A549 (cell line): Measurements from ENCODE around the gene HSD11B2. TPM values are rescaled to one million over a fixed set of nuclear protein-coding genes. Genes with fewer than 3 reads are reported as not detected.

Experiments
- ATAC-seq, 2 experiments: fragments of 200-7000 bp in 1 of 2; fragments of >200 bp in 1 of 2; cut with Nextera tagmentation in 1 of 2; cut with Tn5 transposase in 1 of 2; 3 replicates each; pipeline versions ENCODE4 v1.8.0 to v1.9.1; 2018 to 2020; ENCODE audit warnings: mild to moderate bottlenecking in 1 of 2, moderate library complexity in 1 of 2
- CTCF ChIA-PET: fragments of 300-600 bp; sonication (Branson Sonifier 250); formaldehyde crosslinking; extraction: SDS; loops from one replicate; lab custom pipeline; 2021; ENCODE audit warnings: antibody characterized with exemption, inconsistent platforms; lab: Yijun Ruan, JAX
- POLR2A ChIA-PET: fragments of 350-600 bp; formaldehyde crosslinking; extraction: SDS; loops from one replicate; lab custom pipeline; 2021; ENCODE audit warnings: antibody characterized with exemption, inconsistent platforms; lab: Yijun Ruan, JAX
- DNase-seq, 2 experiments: peaks; one replicate each; pipeline versions ENCODE4 v3.0.0 to v3.0.0-alpha.2; 2011 to 2016; ENCODE audit warnings: low read depth in 1 of 2, low spot score in 1 of 2
- FAIRE-seq: peaks from 2 replicates; lab custom pipeline; 2011; peaks lifted over from hg19 to GRCh38; lab: Jason Lieb, UNC
- H3K27ac ChIP-seq, 2 experiments: fragments of >200 bp; sonication (Bioruptor Twin); formaldehyde crosslinking; 3 replicates each; pipeline ENCODE4 v1.5.1; 2016 to 2017
- H3K4me1 ChIP-seq: fragments of >200 bp; sonication (Bioruptor Twin); formaldehyde crosslinking; 3 replicates; pipeline ENCODE4 v1.6.1; 2016
- H3K4me2 ChIP-seq: fragments of >200 bp; sonication (Bioruptor Twin); formaldehyde crosslinking; 3 replicates; pipeline ENCODE4 v1.6.1; 2016
- H3K4me3 ChIP-seq: fragments of >200 bp; sonication (Bioruptor Twin); formaldehyde crosslinking; 3 replicates; pipeline ENCODE4 v1.5.1; 2016
- H3K9me3 ChIP-seq: fragments of >200 bp; sonication (Bioruptor Twin); formaldehyde crosslinking; 3 replicates; pipeline ENCODE4 v1.6.1; 2016
- BHLHE40 ChIP-seq: IDR thresholded peaks from 2 replicates; pipeline ENCODE4 v1.6.1; 2012; ENCODE audit warnings: low read depth, low read length, inconsistent platforms
- CBX2 ChIP-seq: fragments of 200-600 bp; sonication (generic); IDR thresholded peaks from 2 replicates; pipeline ENCODE4 v1.6.1; 2016; ENCODE audit warnings: low read depth, mild to moderate bottlenecking, borderline replicate concordance
- FOSL2 ChIP-seq, 2 experiments: fragments of 450-650 bp in 1 of 2; fragments of >200 bp in 1 of 2; sonication (Bioruptor Twin) in 1 of 2; formaldehyde crosslinking; IDR thresholded peaks; 2 replicates each; pipeline versions ENCODE4 v1.5.0 to v1.6.1; 2016 to 2020; ENCODE audit warnings: mild to moderate bottlenecking in 1 of 2, moderate library complexity in 1 of 2
- FOXS1 ChIP-seq: fragments of 250-450 bp; sonication (Bioruptor Pico); IDR thresholded peaks from 2 replicates; pipeline ENCODE4 v1.5.0; 2020; ENCODE audit warnings: mild to moderate bottlenecking, moderate library complexity
- JUNB ChIP-seq: fragments of >200 bp; sonication (Bioruptor Twin); formaldehyde crosslinking; IDR thresholded peaks from 2 replicates; pipeline ENCODE4 v1.6.1; 2016
- KDM1A ChIP-seq: fragments of 200-600 bp; sonication (generic); IDR thresholded peaks from 2 replicates; pipeline ENCODE4 v1.6.1; 2016; ENCODE audit warnings: low read depth, mild to moderate bottlenecking
- KDM5A ChIP-seq: fragments of 200-600 bp; sonication (generic); IDR thresholded peaks from 2 replicates; pipeline ENCODE4 v1.6.1; 2016; ENCODE audit warnings: antibody characterized with exemption, mild to moderate bottlenecking
- MAFK ChIP-seq: fragments of 450-650 bp; IDR thresholded peaks from 2 replicates; pipeline ENCODE4 v1.6.1; 2014; ENCODE audit not compliant: partially characterized antibody
- MAZ ChIP-seq: fragments of 150-350 bp; IDR thresholded peaks from 2 replicates; pipeline ENCODE4 v1.6.1; 2014; ENCODE audit warnings: antibody characterized with exemption, low read depth, low read length, borderline replicate concordance
- RFX5 ChIP-seq: fragments of 450-650 bp; IDR thresholded peaks from 2 replicates; pipeline ENCODE4 v1.7.1; 2014; ENCODE audit warnings: antibody characterized with exemption, mild to moderate bottlenecking, moderate library complexity
- RNF2 ChIP-seq: fragments of 200-600 bp; sonication (generic); IDR thresholded peaks from 2 replicates; pipeline ENCODE4 v1.6.1; 2016; ENCODE audit warnings: low read depth, mild to moderate bottlenecking, antibody characterized with exemption, moderate library complexity, borderline replicate concordance
- SMC3 ChIP-seq: fragments of >200 bp; sonication (Bioruptor Twin); formaldehyde crosslinking; IDR thresholded peaks from 3 replicates; pipeline ENCODE4 v1.6.1; 2018; ENCODE audit warnings: inconsistent platforms
- TP53 ChIP-seq: fragments of 250-450 bp; sonication (Bioruptor Pico); IDR thresholded peaks from 2 replicates; pipeline ENCODE4 v1.5.0; 2021; ENCODE audit warnings: mild to moderate bottlenecking, moderate library complexity
- ZC3H11A ChIP-seq: fragments of 450-650 bp; IDR thresholded peaks from 2 replicates; pipeline ENCODE4 v1.6.1; 2014; ENCODE audit warnings: antibody characterized with exemption, mild to moderate bottlenecking
- ZNF302 ChIP-seq: fragments of 250-450 bp; sonication (Bioruptor Pico); IDR thresholded peaks from 2 replicates; pipeline ENCODE4 v1.9.0; 2021; ENCODE audit warnings: inconsistent platforms, mild to moderate bottlenecking, moderate library complexity
- WGBS: methylation state at CpG from one replicate; pipeline ENCODE4 v1.1.6; 2017; ENCODE audit errors: missing lambda C conversion rate; 5-methylcytosine and 5-hydroxymethylcytosine counted together
- polyA plus RNA-seq, 4 experiments: library from polyadenylated mRNA; depleted of rRNA in 3 of 4; stranded (reverse); fragments of >200 nt; fragmentation: RNase III in 1 of 4; extraction: RNeasy Plus Mini Kit Qiagen cat#74134 plus additional on column Dnase treatment in 1 of 4; gene quantifications; 2 replicates in 3 of 4; 3 replicates in 1 of 4; pipeline ENCODE4 v1.2.3, GENCODE V29; 2011 to 2017
- TF ChIP-seq, protein P1 (sequence below): fragments of 250-450 bp; sonication (Bioruptor Pico); IDR thresholded peaks from 2 replicates; pipeline ENCODE4 v1.5.0; 2021; ENCODE audit warnings: mild to moderate bottlenecking, moderate library complexity, borderline replicate concordance
- TF ChIP-seq, protein P2 (sequence below): fragments of >200 bp; sonication (Bioruptor Twin); formaldehyde crosslinking; IDR thresholded peaks from 3 replicates; pipeline ENCODE4 v1.5.1; 2016
- TF ChIP-seq, protein P3 (sequence below): fragments of >200 bp; sonication (Bioruptor Twin); formaldehyde crosslinking; IDR thresholded peaks from 3 replicates; pipeline ENCODE4 v1.6.1; 2016
- TF ChIP-seq, protein P4 (sequence below): IDR thresholded peaks from 2 replicates; pipeline ENCODE4 v1.6.1; 2012
- TF ChIP-seq, protein P5 (sequence below): fragments of 150-350 bp; IDR thresholded peaks from 2 replicates; pipeline ENCODE4 v1.6.1; 2014; ENCODE audit warnings: low read depth, mild to moderate bottlenecking, low read length

The HSD11B2 gene
- polyA plus RNA-seq, 2 of the 4 experiments (the other 2 are of a cell fraction) = 0.53 to 1.6 TPM

DNA sequence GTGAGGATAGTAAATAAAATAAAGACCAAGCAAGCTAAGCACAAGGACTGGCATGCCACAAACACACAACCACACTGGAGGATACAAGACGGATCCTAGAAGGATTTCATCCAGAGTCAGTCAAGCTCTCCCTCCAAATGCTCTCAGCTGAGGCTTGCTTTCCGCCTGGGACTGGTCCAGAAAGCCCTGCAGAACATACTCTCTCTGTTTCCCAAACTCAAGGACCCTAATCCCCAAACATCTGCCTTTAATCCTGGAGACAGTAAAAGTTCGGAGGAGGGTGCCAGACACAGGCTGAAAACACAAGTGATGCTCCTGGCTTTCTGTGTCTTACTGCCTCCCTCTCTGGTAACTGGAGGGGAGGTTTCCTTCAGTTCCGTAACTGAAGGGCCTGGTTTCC is 5.3 kb upstream of the HSD11B2 start (continued):
- TF ChIP-seq, protein P1, sequence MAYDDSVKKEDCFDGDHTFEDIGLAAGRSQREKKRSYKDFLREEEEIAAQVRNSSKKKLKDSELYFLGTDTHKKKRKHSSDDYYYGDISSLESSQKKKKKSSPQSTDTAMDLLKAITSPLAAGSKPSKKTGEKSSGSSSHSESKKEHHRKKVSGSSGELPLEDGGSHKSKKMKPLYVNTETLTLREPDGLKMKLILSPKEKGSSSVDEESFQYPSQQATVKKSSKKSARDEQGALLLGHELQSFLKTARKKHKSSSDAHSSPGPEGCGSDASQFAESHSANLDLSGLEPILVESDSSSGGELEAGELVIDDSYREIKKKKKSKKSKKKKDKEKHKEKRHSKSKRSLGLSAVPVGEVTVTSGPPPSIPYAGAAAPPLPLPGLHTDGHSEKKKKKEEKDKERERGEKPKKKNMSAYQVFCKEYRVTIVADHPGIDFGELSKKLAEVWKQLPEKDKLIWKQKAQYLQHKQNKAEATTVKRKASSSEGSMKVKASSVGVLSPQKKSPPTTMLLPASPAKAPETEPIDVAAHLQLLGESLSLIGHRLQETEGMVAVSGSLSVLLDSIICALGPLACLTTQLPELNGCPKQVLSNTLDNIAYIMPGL (CRISPR knock-in tag) = no peak

DNA sequence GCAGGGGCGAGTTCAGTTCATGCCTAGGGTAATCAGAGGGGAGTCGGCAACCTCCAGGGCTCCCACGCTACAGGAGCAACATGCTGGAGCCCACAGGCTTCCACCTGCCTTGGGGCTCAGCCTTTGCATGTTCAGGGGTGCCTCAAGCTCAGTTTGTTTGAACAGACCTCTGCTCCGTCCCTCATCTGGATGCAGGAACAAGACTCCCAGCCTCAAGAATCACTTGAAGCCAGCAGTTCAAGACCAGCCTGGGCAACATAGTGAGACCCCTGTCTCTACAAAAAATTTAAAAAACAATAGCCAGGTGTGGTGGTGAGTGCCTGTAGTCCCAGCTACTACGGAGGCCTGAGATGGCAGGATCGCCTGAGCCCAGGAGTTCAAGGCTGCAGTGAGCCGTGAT is 4.9 kb upstream of the HSD11B2 start:
- Histone ChIP-seq H3K27ac (no peak overlapping the region), H3K4me3 (no peak overlapping the region), H3K9me3 (no peaks in the 10 kb centered on the region), H3K4me1 (0 out of 3 replicates have a peak, but pooled peaks cover 3% of the 10 kb centered on the region)
- CTCF ChIA-PET = interaction anchor here (0.6 to 10.9 kb wide), 11 partner anchors 8 to 166 kb away, joined by 3 to 207 read pairs (median 13); partner anchors contain the start of genes ATP6V0D1, KCTD19, LRRC36 and ZDHHC1
- 63% methylated on average over 5 of the region's 7 CpGs for WGBS
- no peak for FAIRE-seq
- TF ChIP-seq ZC3H11A (no peak), RFX5 (no peak), SMC3 (no peak), CBX2 (no peak), ZNF302 (CRISPR knock-in tag) (no peak), FOXS1 (CRISPR knock-in tag) (no peak), MAZ (no peak), KDM5A (no peak), JUNB (no peak), RNF2 (no peak), FOSL2 (IDR thresholded peaks at IDR 0.05) (no peak), FOSL2 (CRISPR knock-in tag; IDR thresholded peaks at IDR 0.05) (no peak), KDM1A (no peak), MAFK (no peak), TP53 (CRISPR knock-in tag) (no peak), BHLHE40 (no peak)
- TF ChIP-seq, protein P2, sequence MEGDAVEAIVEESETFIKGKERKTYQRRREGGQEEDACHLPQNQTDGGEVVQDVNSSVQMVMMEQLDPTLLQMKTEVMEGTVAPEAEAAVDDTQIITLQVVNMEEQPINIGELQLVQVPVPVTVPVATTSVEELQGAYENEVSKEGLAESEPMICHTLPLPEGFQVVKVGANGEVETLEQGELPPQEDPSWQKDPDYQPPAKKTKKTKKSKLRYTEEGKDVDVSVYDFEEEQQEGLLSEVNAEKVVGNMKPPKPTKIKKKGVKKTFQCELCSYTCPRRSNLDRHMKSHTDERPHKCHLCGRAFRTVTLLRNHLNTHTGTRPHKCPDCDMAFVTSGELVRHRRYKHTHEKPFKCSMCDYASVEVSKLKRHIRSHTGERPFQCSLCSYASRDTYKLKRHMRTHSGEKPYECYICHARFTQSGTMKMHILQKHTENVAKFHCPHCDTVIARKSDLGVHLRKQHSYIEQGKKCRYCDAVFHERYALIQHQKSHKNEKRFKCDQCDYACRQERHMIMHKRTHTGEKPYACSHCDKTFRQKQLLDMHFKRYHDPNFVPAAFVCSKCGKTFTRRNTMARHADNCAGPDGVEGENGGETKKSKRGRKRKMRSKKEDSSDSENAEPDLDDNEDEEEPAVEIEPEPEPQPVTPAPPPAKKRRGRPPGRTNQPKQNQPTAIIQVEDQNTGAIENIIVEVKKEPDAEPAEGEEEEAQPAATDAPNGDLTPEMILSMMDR = no peak
- TF ChIP-seq, protein P3, sequence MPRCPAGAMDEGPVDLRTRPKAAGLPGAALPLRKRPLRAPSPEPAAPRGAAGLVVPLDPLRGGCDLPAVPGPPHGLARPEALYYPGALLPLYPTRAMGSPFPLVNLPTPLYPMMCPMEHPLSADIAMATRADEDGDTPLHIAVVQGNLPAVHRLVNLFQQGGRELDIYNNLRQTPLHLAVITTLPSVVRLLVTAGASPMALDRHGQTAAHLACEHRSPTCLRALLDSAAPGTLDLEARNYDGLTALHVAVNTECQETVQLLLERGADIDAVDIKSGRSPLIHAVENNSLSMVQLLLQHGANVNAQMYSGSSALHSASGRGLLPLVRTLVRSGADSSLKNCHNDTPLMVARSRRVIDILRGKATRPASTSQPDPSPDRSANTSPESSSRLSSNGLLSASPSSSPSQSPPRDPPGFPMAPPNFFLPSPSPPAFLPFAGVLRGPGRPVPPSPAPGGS = no peak
- TF ChIP-seq, protein P4, sequence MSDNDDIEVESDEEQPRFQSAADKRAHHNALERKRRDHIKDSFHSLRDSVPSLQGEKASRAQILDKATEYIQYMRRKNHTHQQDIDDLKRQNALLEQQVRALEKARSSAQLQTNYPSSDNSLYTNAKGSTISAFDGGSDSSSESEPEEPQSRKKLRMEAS = no peak
- TF ChIP-seq, protein P5, sequence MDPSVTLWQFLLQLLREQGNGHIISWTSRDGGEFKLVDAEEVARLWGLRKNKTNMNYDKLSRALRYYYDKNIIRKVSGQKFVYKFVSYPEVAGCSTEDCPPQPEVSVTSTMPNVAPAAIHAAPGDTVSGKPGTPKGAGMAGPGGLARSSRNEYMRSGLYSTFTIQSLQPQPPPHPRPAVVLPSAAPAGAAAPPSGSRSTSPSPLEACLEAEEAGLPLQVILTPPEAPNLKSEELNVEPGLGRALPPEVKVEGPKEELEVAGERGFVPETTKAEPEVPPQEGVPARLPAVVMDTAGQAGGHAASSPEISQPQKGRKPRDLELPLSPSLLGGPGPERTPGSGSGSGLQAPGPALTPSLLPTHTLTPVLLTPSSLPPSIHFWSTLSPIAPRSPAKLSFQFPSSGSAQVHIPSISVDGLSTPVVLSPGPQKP = no peak
- TF ChIP-seq, all 56 proteins: peak for 0
- no peak overlapping the region for H3K4me2 ChIP-seq
- DNase-seq (no peak), ATAC-seq (no peak)
- POLR2A ChIA-PET = no interaction called here
